Psoas muscle (tissue), 8 donors: ENCODE results near the gene ETV3L. TPM values are rescaled to one million over a fixed set of nuclear protein-coding genes. Genes with fewer than 3 reads are reported as not detected.

Experiments used
- ATAC-seq, 4 donors: fragments of 200-7000 bp; cut with Tn5 transposase; one replicate each; pipeline ENCODE4 v1.9.1; 2020; ENCODE audit warnings: moderate library complexity in 3 of 4, mild to moderate bottlenecking in 2 of 4
- DNase-seq, 2 donors: peaks; one replicate each; pipeline ENCODE4 v3.0.0-alpha.2; 2020
- H3K27ac ChIP-seq: fragments of 200-600 bp; one replicate; pipeline ENCODE4 v1.8.0; 2022
- H3K27me3 ChIP-seq, 3 donors: fragments of 200-600 bp in 1 of 3; one replicate each; pipeline versions ENCODE4 v1.6.1 to v1.8.0; 2013 to 2022; ENCODE audit warnings: low read length in 2 of 3, mild to moderate bottlenecking in 2 of 3, moderate library complexity in 1 of 3; ENCODE audit not compliant: insufficient read depth in 3 of 3
- H3K36me3 ChIP-seq, 2 donors: fragments of 200-600 bp in 1 of 2; one replicate each; pipeline versions ENCODE4 v1.6.1 to v1.8.0; 2013 to 2022; ENCODE audit warnings: low read depth in 1 of 2, mild to moderate bottlenecking in 1 of 2, moderate library complexity in 1 of 2; ENCODE audit not compliant: insufficient read depth in 1 of 2
- H3K4me1 ChIP-seq: fragments of 200-600 bp; one replicate; pipeline ENCODE4 v1.8.0; 2022
- H3K4me3 ChIP-seq: fragments of 200-600 bp; one replicate; pipeline ENCODE4 v1.8.0; 2022; ENCODE audit warnings: mild to moderate bottlenecking
- H3K9me3 ChIP-seq: fragments of 200-600 bp; one replicate; pipeline ENCODE4 v1.8.0; 2022
- CTCF ChIP-seq: fragments of 200-600 bp; IDR thresholded peaks from one replicate; pipeline ENCODE4 v1.8.0; 2022; ENCODE audit warnings: antibody characterized with exemption
- WGBS, 3 donors: extraction: QIAGEN DNeasy Blood & Tissue Kit; methylation state at CpG; one replicate each; pipeline versions ENCODE4 v1.1.6 to v1.1.7; 2013; 5-methylcytosine and 5-hydroxymethylcytosine counted together
- intact Hi-C, 2 donors: fragments of 100-400 bp; cut with DNase I; formaldehyde crosslinking; loops; one replicate each; pipeline versions ENCODE4 v1.11.0 to v1.14.2; 2022
- polyA plus RNA-seq, 3 donors: library from polyadenylated mRNA; stranded (reverse); fragments of 200-250 nt; gene quantifications; one replicate each; pipeline ENCODE4 v1.2.3, GENCODE V29; 2013
- total RNA-seq, 4 donors: library from RNA; stranded (reverse); fragmentation: NEBNext Ultra II Directional in 2 of 4; extraction: Animal tissue kit (Norgen Biotek cat#: 25700) in 2 of 4; gene quantifications; one replicate each; pipeline versions ENCODE4 v1.2.1 to v1.2.4, GENCODE V29; 2021 to 2023
- donor health status: healthy with polysubstance abuse.
- donor health status: DM: no; HTN: no; CAD: no; lungs with moderate emphysema.
- donor health status: Bipolar disorder and iron deficiency.
- donor health status: healthy.
- donor health status: DM: yes; HTN: yes; CAD: no.
- donor health status: DM: no; HTN: no; CAD: no.
- donor health status: DM: no; HTN: no; CAD: no.
- donor health status: DM: yes; HTN: yes; CAD: no.

Gene ETV3L
- total and polyA plus RNA-seq, 7 donors = not detected

GRCh38 chr1:157113106-157113505 lies 13.5 kb upstream of the ETV3L start:
- H3K4me3 ChIP-seq = no peak overlapping the region

GRCh38 chr1:157112186-157112867 lies 12.7 kb upstream of the ETV3L start:
- no peak for DNase-seq
- WGBS, 3 donors = 76 to 83% (median 79%) methylated on average over 8 of the region's 8 CpGs
- intact Hi-C loops = no loop called here

More at GRCh38 chr1:157113106-157113505, 13.5 kb upstream of the ETV3L start:
- 58 to 62% (median 59%) methylated on average over 7 of the region's 7 CpGs for WGBS, 3 donors
- H3K27ac ChIP-seq = no peak overlapping the region
- H3K27me3 ChIP-seq = peaks cover 0 to 42% (median 4%) of the 10 kb centered on the region in 3 donors
- H3K4me1 ChIP-seq = no peaks in the 10 kb centered on the region
- no peaks in the 10 kb centered on the region for H3K36me3 ChIP-seq
- intact Hi-C loops = no loop called here
- DNase-seq (no peak), ATAC-seq (no peak)
- TF ChIP-seq CTCF = no peak
- H3K9me3 ChIP-seq = no peaks in the 10 kb centered on the region

GRCh38 chr1:157111396-157112165 lies 12.0 kb upstream of the ETV3L start:
- intact Hi-C loops = no loop called here
- 47 to 58% (median 56%) methylated on average over 19 of the region's 19 CpGs for WGBS, 3 donors
- Histone ChIP-seq H3K36me3 (no peaks in the 10 kb centered on the region), H3K27ac (no peak overlapping the region), H3K27me3 (peaks cover 0 to 53% (median 10%) of the 10 kb centered on the region in 3 donors), H3K4me1 (no peaks in the 10 kb centered on the region), H3K9me3 (no peaks in the 10 kb centered on the region), H3K4me3 (no peak overlapping the region)
- TF ChIP-seq CTCF = no peak
- ATAC-seq (no peak), DNase-seq (no peak)

More at GRCh38 chr1:157112186-157112867, 12.7 kb upstream of the ETV3L start:
- Histone ChIP-seq H3K27me3 (peaks cover 0 to 50% (median 9%) of the 10 kb centered on the region in 3 donors), H3K27ac (no peak overlapping the region), H3K9me3 (no peaks in the 10 kb centered on the region), H3K36me3 (no peaks in the 10 kb centered on the region), H3K4me3 (no peak overlapping the region), H3K4me1 (no peaks in the 10 kb centered on the region)
- TF ChIP-seq CTCF = no peak
- no peak for ATAC-seq

- no peak for ATAC-seq
- TF ChIP-seq CTCF = no peak
- no peak overlapping the region for H3K27ac ChIP-seq
- intact Hi-C loops = no loop called here
- no peaks in the 10 kb centered on the region for H3K36me3 ChIP-seq
- no peak for DNase-seq
- H3K4me1 ChIP-seq = no peaks in the 10 kb centered on the region
- 74 to 79% (median 76%) methylated on average over 3 of the region's 3 CpGs for WGBS, 3 donors
- H3K9me3 ChIP-seq = no peaks in the 10 kb centered on the region
- peaks cover 0 to 59% (median 15%) of the 10 kb centered on the region in 3 donors for H3K27me3 ChIP-seq
- H3K4me3 ChIP-seq = no peak overlapping the region
These were observed 11.1 kb upstream of the ETV3L start for GRCh38 chr1:157110686-157111085.
